ENCODE results near the gene RASGRF1.

The RASGRF1 gene

DNA sequence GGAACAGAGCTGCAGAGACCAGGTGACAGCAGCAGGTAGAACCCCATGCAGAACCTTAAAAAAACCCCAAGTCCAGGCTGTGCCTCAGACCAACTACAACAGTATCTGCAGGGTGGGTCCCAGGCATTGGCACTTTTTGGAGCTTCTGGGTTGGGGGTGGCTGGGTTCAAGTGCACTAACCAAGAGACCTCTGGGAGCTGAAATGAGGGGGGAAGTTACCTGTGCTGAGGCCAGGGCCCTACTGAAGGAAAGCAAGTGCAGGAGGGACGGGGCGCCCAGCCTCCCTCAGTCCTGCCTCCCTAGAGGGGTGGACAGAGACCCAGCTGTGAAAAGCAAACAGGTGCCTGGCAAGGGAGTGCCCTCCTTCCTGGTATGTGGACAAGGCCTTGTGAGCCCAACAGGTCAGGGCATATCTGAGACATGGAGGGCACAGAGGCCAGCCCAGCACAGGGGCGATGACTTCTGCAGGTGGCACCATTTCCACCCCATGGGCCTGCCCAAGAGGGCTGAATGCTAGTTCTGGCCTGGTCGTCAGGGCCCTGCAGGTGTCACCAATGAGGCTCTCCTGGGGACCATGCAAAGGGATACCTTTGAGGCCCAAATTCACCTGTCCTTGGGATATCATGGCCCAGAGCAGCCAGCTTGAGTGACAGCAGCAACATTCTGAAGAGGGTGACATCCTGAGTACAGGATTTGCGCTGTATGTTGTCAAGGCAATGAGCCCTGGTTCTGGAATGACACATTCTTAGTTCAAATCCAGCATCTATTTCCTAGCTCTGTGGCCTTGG is 164.4 kb downstream of the RASGRF1 start:
- no peak for DNase-seq

DNA sequence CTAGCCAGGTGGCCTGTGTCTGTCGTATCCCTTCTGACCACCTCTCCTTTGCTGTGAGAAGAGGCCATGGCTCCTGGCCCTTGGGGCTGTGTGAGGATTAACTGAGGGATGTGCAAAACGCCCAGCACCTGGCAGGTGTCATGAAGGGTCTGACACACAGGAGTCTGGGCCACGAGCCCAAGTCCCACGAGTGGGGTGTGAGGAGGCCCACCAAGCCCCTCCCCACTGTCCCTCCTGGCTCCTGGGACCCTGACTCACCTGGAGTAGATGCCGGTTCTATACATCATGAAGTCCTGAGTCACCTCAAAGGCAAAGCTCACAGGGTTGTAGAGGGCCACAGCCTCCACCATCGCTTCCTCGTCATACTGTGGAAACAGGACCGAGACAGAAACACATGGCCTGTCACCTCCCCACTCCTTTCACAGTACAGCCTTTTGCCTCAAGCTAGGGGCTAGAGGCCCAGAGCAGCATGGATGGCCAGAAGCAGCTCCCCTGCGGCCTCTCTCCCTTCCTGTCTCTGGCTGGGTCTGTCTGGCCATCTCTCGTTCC is 165.4 kb downstream of the RASGRF1 start:
- no peak for DNase-seq

DNA sequence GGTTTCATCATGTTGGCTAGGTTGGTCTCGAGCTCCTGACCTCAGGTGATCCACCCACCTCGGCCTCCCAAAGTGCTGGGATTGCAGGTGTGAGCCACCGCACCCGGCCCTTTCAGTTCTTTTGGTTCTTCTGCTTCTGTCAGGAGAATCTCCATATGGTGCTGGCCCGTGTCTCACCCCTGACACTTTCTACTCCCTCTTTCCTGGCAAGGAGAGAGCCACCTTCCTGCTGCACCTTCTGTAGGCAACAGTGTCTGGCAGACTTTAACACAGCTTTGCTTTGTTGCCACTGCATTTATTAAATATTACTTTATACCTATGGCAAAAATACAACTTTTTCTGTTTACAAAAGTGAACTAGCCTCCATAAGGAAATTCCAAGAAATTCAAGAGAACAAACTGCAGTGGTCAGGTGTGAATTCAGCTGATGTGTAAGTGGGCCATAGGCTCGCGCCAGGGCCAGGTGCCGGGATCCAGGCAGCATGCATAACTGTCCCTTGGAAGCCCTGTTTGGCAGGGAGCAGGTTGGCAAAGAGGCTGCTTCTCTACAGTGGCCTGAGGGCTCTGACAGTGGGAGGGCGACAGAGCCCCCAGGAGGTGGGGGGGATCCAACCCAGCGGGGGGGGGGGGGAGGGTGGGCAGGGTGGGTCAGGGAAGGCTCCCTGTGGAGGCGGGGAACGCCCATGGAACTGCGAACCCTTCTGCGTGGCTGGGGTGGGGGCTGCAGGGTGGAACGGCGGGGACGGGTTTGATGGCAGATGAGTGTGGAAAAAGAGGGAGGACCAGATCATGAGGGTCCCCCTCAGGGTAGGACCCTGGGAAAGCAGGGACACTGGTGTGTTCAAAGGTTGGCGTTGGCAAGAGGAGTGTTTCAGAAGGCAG is 166.9 kb downstream of the RASGRF1 start:
- no peak for DNase-seq

DNA sequence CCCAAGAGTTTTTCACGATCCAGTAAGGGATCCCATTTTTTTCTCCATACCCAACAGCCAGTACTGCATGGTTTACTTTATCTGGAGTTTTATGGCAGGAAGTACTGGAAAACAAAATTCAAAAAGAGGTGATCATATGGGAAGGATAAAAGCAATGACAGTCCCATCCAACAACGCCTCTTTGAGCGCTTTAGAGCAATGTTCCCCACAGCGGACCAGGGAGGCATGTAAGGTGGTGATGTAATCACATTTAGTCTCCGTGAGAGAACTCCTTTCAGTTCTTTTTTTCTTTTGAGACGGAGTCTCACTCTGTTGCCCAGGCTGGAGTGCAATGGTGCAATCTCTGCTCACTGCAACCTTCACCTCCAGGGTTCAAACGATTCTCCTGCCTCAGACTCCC is 167.6 kb downstream of the RASGRF1 start:
- DNase-seq: no peak

DNA sequence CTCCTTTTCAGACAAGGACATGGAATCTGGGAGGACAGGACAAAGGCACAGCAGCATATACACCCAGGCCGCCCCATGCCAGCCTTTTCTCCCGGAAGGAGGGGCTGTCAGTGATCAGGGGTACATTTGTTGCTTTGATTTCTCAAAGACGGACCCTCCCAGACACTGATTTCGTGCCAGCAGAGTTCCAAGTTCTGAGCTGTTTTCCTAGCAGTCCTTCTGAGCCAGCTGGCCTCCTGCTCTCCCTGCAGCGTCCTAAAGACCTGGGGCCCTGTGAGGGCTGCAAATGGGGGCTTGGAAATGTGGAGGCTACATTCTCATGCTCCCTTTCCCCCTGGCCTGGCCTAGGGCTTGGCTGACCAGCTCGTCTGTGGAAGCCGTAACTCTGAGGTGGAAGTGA is 168.1 kb downstream of the RASGRF1 start:
- DNase-seq: no peak

DNA sequence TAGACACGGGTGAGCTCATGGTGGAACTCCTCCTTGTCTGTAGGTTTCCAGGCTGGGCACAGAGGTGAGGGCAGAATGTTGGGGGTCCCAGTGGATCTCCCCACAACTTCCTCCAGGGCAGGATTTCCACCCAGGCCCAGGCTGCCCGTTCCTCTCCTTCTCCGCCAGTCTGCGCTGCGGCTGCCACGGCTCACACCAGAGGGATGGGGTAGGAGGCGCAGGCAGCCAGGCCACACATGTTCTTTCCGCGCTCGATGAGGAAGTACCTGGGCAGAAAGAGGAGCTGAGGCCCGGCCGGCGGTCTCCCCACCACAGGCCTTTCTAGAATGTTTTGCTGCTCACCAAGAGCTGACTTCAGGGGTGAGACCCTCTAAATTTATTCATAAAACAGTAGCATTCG is 168.6 kb downstream of the RASGRF1 start:
- DNase-seq: no peak

DNA sequence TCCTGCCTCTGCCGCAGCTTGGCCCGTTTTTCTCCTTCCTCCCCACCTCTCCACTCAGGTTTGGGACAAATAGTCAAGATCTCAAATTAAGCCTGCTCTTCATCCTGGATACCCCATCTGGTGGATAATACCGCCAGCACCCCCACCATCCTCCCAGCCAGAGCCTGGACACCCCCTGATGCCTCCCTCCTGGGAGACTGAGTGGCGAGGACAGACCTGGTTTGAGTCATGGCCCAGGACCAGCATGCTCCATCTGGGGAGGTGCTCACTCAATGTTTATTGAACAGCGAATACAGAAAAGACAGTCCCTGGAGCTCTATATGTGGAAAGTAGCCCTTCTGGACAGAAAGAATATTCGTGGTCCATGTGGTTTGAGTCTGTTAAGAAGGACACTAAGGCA is 169.1 kb downstream of the RASGRF1 start:
- DNase-seq: no peak

DNA sequence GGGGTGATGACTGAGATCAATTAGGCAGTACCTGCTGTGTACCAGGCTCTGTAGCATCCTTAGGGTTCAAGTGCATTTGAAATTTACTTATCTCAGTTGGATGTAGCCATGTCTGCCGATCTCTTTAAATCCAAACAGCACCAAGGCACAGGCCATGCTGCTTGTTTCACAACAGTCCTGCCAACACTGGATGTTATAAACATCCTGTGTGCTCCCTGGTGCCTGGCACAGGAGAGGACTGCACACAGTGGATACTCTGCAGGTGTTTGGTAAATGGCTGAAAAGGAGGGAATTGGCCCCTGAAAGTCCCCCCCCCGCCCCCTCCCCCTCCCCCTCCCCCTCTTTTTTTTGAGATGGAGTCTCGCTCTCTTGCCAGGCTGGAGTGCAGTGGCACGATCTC is 172.7 kb downstream of the RASGRF1 start:
- DNase-seq: no peak

DNA sequence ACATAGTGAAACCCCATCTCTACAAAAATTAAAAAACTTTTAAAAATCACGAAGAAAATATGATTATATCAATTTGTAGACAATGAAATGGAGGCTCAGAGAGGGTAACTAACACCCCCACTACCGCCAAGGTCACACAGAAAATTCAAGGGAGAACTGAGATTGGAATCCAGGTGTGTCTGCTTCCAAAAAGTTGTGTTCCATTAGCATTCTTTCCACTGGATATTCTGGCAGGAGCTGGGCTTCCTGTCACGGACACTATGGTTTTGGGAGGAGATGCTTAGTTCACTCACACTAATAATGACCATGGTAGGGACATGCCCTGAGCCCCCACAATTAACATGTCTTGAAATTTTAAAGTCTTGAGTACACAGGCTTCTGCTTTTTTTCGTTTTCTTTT is 174.5 kb downstream of the RASGRF1 start:
- no peak for DNase-seq

DNA sequence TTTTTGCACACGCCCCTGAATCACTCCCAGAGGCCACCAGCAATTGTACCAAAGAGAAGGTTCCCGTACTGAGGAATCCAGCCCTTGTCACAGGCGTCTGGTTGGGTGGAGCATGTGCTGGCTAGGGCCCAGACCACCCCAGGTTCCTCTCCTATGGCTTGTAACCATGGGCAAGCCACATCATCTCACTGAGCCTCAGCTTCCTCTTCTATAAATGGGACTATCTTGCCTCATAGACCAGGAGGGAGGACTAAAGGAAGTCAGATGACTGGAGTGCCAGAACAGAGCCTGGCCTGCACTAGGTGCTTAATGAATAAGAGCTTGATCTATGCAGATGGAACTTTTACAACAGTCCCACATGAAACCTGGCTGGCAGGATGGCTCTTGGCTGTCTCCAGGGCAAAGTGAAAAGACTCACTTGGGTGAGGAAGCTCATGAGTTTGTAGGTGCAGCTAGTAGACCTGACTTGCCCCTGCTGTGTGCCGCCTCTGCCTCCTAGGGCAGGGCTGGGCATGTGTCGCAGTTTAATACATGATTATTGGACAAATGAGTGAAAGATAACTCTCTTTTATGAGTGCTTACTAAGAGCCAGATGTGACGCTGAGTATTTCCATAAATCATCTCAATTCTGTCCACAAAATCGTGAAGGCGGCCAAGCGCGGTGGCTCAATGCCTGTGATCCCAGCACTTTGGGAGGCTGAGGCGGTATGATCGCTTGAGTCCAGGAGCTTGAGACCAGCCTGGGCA is 175.1 kb downstream of the RASGRF1 start:
- DNase-seq: peak; percentile 17

DNA sequence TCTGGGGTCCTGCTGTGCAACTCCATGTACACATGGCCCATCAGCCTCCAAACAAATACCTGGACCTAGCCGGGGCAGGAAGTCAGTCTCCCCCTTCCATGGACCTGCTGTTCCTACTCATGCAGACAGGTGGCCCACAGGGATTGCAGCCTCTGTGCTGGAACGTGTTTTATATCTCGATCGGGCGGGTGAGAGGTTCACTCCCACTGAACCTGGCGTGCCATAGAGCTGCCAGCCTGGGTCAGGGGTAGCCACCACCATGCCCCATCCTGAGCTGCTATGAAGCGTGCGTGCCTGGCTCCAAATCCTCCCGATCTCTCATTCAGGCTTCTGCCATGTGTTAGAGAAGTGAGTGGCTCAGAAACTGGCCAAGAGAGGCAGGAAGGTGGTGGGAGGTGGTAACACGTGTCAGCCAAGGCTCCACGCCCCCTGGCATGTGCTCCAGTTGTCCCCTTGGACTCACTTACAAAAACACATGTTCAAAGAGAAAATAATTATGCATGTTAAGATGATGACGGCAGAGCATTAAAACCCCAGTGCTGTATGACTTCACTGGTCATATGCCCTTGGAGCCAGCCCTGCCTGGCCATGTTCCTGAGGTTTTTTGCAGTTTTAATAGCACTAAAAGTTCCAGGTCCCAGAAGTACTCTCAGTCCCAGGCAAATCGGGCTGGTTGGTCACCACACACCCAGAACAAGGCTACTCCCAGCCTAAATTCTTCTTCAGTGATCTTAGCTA is 176.4 kb downstream of the RASGRF1 start:
- DNase-seq: no peak

DNA sequence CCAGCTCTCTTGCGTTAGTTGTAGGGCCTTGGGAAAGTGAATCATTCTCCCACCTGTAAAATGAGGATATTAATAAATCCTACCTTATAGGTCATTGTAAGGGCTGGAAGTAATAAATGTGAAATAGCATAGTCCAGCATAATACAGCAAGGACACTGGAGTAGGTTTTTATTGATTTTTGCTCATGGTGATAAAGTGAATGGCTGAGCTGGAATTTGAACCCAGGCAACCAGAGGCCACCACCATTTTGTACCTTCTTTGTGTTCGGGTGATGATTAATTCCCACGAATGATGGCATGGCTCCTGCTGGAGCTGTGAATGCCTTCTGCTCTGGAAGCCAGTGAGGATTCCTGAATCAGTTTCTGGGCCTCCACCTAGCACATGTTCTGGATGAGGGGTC is 177.6 kb downstream of the RASGRF1 start:
- DNase-seq: no peak

DNA sequence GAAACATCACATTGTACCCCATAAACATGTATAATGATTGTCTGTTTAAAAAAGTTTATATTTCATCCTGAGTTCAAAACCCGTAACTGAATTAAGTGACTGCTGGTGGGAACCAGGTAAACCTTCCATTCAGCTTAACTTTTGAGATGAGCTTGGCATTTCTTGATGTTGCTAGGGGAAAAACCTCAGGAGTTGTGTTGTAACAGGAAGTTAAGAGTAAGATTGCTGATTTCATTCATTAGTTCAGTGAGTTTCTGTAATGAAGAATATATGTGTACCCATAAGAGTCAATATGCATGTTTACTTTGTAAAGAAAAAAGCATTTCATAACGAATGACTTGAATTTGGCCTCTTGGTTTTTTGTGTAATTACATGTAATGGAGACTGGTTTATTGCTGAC is 178.3 kb downstream of the RASGRF1 start:
- DNase-seq: no peak

DNA sequence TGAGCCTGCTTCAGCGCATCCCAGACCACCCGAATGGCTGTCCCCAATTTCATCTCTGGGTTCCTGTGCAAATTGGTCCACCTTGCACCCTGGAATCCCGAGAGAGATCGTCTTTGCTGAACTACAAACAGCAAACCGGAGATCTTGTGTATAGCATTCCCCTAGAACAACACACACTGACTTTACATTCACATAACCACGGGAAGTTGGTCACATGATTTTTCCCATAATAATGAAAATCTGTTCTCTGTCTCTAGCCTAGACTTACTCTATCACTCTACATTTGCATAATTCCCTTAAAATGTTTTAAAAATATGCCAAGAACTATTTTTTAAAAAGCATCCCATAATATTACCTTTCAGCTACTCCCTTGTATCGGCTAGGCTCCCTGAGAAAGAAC is 180.3 kb downstream of the RASGRF1 start:
- no peak for DNase-seq
